ENCODE measurements around the gene SAFB. TPM values are rescaled to one million over a fixed set of nuclear protein-coding genes. Genes with fewer than 3 reads are reported as not detected.

The SAFB gene
- polyA plus RNA-seq, 1 of the 3 experiments (the other 2 are of a cell fraction): 90.0 TPM

DNA sequence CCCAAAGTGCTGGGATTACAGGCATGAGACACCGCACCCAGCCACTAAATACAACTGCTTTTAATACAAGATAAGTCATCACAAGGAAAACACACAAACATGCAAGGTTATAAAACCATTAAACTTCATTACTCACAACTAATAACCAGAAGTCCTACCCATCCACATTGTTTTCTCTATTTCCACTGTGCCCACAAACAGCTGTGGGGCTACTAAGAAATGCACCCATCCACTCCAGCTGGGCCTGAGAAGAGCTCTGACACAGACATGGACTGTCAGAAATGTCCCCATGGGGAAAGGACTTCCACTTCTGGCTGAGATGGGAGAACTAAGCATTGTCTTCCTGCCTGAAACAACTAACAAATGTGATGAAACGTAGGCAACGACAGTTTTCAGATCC is 17.5 kb upstream of the SAFB start:
- Histone ChIP-seq H3K9me3 (no peaks in the 10 kb centered on the region), H3K36me3 (replicated peaks in 1 of 2; ENCODE audit: control insufficient read depth in 1 of 2, insufficient read depth in 2 of 2, low read length in 1 of 2) (peaks cover 48 to 63% of the 10 kb centered on the region in 2 experiments), H3K9me2 (no peaks in the 10 kb centered on the region), H3K4me1 (ENCODE audit: control insufficient read depth in 1 of 2, insufficient read depth in 2 of 2, low read depth in 1 of 2, low read length in 1 of 2) (no peaks in the 10 kb centered on the region), H3K27ac (ENCODE audit: low read depth in 2 of 2, low read length in 1 of 2) (no peak overlapping the region), H3K4me2 (no peak overlapping the region), H4K20me1 (ENCODE audit: insufficient read depth) (peaks cover 15% of the 10 kb centered on the region; the same call in 1 of the 2 replicates), H3K9ac (no peak overlapping the region), H2AFZ (ENCODE audit: low read depth) (no peak overlapping the region), H3K79me2 (ENCODE audit: insufficient read depth) (peaks cover 52% of the 10 kb centered on the region), H3K4me3 (ENCODE audit: low read depth in 2 of 2, low read length in 1 of 2) (no peak overlapping the region), H3F3A (replicated peaks; ENCODE audit: insufficient read depth) (no peaks in the 10 kb centered on the region), H3K27me3 (ENCODE audit: insufficient read depth) (no peaks in the 10 kb centered on the region)
- TF ChIP-seq EZH2phosphoT487 (IDR thresholded peaks at IDR 0.05; ENCODE audit: borderline replicate concordance, low read depth) (no peak), RFX5 (IDR thresholded peaks at IDR 0.05; ENCODE audit: low read length) (no peak)
- 100% methylated on average over 3 of the region's 3 CpGs for WGBS (ENCODE audit: low lambda C conversion rate)
- no peak for DNase-seq
- ChIA-PET CTCF (interaction anchor here (0.8 kb wide), 1 partner anchor 12 kb away, joined by 4 read pairs; no protein-coding TSS in a partner anchor), POLR2A (no interaction called here)

- TF ChIP-seq TCF12 (IDR thresholded peaks at IDR 0.05) (no peak), RXRA (IDR thresholded peaks at IDR 0.05; ENCODE audit: borderline replicate concordance, low read depth) (no peak), EZH2phosphoT487 (IDR thresholded peaks at IDR 0.05; ENCODE audit: borderline replicate concordance, low read depth) (no peak)
- TF ChIP-seq, protein P1, sequence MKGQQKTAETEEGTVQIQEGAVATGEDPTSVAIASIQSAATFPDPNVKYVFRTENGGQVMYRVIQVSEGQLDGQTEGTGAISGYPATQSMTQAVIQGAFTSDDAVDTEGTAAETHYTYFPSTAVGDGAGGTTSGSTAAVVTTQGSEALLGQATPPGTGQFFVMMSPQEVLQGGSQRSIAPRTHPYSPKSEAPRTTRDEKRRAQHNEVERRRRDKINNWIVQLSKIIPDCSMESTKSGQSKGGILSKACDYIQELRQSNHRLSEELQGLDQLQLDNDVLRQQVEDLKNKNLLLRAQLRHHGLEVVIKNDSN (IDR thresholded peaks at IDR 0.05; ENCODE audit: borderline replicate concordance, low read depth): no peak
- Histone ChIP-seq H3K4me1 (ENCODE audit: control insufficient read depth in 1 of 2, insufficient read depth in 2 of 2, low read depth in 1 of 2, low read length in 1 of 2) (no peaks in the 10 kb centered on the region), H3K9ac (no peak overlapping the region), H2AFZ (ENCODE audit: low read depth) (no peak overlapping the region), H3K79me2 (ENCODE audit: insufficient read depth) (peaks cover 44% of the 10 kb centered on the region), H3K36me3 (replicated peaks in 1 of 2; ENCODE audit: control insufficient read depth in 1 of 2, insufficient read depth in 2 of 2, low read length in 1 of 2) (peaks cover 60 to 68% of the 10 kb centered on the region in 2 experiments), H3K4me3 (ENCODE audit: low read depth in 2 of 2, low read length in 1 of 2) (no peak overlapping the region), H3K9me2 (no peaks in the 10 kb centered on the region), H4K20me1 (ENCODE audit: insufficient read depth) (peaks cover 15% of the 10 kb centered on the region; the same call in 1 of the 2 replicates), H3F3A (replicated peaks; ENCODE audit: insufficient read depth) (no peaks in the 10 kb centered on the region), H3K27me3 (ENCODE audit: insufficient read depth) (no peaks in the 10 kb centered on the region), H3K27ac (ENCODE audit: low read depth in 2 of 2, low read length in 1 of 2) (no peak overlapping the region), H3K9me3 (no peaks in the 10 kb centered on the region), H3K4me2 (no peak overlapping the region)
- ChIA-PET CTCF (no interaction called here), POLR2A (no interaction called here)
- WGBS (ENCODE audit: low lambda C conversion rate): 91% methylated on average over 16 of the region's 16 CpGs
- no peak for DNase-seq
Observed at GRCh38 chr19:5607318-5608275, 15.3 kb upstream of the SAFB start.

DNA sequence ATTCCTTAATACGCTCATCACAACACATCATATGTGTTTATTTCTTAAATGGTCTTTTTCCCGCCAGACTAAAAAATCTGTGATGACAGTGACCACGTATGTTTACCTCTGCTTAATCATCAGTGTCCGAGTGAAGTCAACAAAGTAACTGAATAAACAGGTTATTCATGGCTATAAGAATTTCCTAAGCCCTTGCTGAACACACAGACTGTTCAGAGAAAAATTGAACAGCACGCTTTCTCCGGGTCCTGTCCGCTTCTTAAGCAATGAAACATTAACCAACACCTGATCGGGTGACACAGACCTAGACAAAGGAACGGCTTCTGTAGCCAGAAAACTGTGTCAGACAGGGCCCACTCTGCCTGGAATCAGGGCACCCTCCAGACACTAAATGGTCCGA is 14.6 kb upstream of the SAFB start:
- TF ChIP-seq, protein P2, sequence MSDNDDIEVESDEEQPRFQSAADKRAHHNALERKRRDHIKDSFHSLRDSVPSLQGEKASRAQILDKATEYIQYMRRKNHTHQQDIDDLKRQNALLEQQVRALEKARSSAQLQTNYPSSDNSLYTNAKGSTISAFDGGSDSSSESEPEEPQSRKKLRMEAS (IDR thresholded peaks at IDR 0.05; ENCODE audit: low read depth): no peak
- TF ChIP-seq USF2 (IDR thresholded peaks at IDR 0.05; ENCODE audit: borderline replicate concordance, low read depth, low read length): no peak
- TF ChIP-seq FOSL2 (IDR thresholded peaks at IDR 0.05; ENCODE audit: borderline replicate concordance, low read depth): no peak
- no peak for TF ChIP-seq NFIC (IDR thresholded peaks at IDR 0.05; ENCODE audit: borderline replicate concordance)
- TF ChIP-seq, protein P3, sequence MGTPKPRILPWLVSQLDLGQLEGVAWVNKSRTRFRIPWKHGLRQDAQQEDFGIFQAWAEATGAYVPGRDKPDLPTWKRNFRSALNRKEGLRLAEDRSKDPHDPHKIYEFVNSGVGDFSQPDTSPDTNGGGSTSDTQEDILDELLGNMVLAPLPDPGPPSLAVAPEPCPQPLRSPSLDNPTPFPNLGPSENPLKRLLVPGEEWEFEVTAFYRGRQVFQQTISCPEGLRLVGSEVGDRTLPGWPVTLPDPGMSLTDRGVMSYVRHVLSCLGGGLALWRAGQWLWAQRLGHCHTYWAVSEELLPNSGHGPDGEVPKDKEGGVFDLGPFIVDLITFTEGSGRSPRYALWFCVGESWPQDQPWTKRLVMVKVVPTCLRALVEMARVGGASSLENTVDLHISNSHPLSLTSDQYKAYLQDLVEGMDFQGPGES (IDR thresholded peaks at IDR 0.05; ENCODE audit: low read depth, low read length): no peak
- no peak for TF ChIP-seq JUND (IDR thresholded peaks at IDR 0.05)
- no peak for TF ChIP-seq REST (IDR thresholded peaks at IDR 0.05; ENCODE audit: low read depth, low read length)
- H3K4me2 ChIP-seq: no peak overlapping the region
- no peaks in the 10 kb centered on the region for H3K9me3 ChIP-seq
- no peaks in the 10 kb centered on the region for H3K9me2 ChIP-seq
- H4K20me1 ChIP-seq (ENCODE audit: insufficient read depth): peaks cover 15% of the 10 kb centered on the region; the same call in 1 of the 2 replicates
- H3K79me2 ChIP-seq (ENCODE audit: insufficient read depth): peaks cover 40% of the 10 kb centered on the region
- no peak overlapping the region for H2AFZ ChIP-seq (ENCODE audit: low read depth)
- no peak for DNase-seq
- no peak overlapping the region for H3K9ac ChIP-seq
- ChIA-PET CTCF (no interaction called here), POLR2A (no interaction called here)
- no peak overlapping the region for H3K4me3 ChIP-seq (ENCODE audit: low read depth in 2 of 2, low read length in 1 of 2)
- no peak overlapping the region for H3K27ac ChIP-seq (ENCODE audit: low read depth in 2 of 2, low read length in 1 of 2)
- no peaks in the 10 kb centered on the region for H3K27me3 ChIP-seq (ENCODE audit: insufficient read depth)
- H3F3A ChIP-seq (replicated peaks; ENCODE audit: insufficient read depth): no peaks in the 10 kb centered on the region
- whole genome bisulfite sequencing (ENCODE audit: low lambda C conversion rate): 92% methylated on average over 10 of the region's 10 CpGs
- H3K36me3 ChIP-seq (replicated peaks in 1 of 2; ENCODE audit: control insufficient read depth in 1 of 2, insufficient read depth in 2 of 2, low read length in 1 of 2): peaks cover 66 to 72% of the 10 kb centered on the region in 2 experiments
- no peaks in the 10 kb centered on the region for H3K4me1 ChIP-seq (ENCODE audit: control insufficient read depth in 1 of 2, insufficient read depth in 2 of 2, low read depth in 1 of 2, low read length in 1 of 2)
